ENCODE results near the gene PDLIM1. TPM values are rescaled to one million over a fixed set of nuclear protein-coding genes. Genes with fewer than 3 reads are reported as not detected.
"Not testable (repeated sequence)": the region's sequence is repeated elsewhere in the genome, so short reads cannot be mapped to it uniquely, and the experiment has no call there.

PDLIM1 gene
- total RNA-seq, 6 experiments from 2014 or later = 63.9 to 105 (median 82.1) TPM

DNA sequence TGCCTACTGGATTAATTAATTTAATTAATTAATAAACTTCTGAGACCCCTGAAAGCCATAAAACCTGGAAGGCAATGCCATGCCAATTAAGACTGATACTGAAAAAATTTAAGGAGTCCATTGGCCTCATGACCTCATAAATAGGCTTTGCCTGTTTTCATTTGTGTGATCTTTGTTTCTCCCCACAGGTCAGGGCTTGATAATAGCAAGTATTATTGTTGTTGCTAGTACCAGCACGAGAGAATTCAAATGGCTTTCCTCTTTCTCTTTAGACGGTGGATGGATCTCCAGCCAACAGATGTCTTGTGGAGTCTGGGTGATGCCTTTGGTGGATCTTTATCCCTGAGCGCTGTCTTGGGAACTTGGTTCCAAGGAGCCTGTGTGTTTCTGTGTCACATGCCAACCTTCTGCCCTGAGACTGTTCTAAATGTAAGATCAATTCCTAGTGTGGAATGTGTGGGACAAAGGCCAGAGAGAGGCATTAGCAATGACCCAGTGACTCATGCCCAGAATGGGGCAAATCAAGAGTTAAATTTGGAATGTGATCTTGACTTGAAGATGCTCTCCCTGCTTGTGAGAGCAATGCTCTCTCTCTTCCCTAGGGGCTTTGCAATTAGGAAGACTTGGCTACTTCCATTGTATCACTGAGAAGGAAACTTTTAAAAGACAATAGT lies 79.1 kb downstream of the PDLIM1 start:
- DNase-seq (no peak), ATAC-seq (no peak)
- Histone ChIP-seq H3K27ac (no peak overlapping the region), H3K4me1 (no peaks in the 10 kb centered on the region), H3K9me3 (no peaks in the 10 kb centered on the region), H3K36me3 (no peaks in the 10 kb centered on the region), H3K27me3 (no peaks in the 10 kb centered on the region), H3K4me3 (no peak overlapping the region)
- TF ChIP-seq POLR2A (IDR thresholded peaks at IDR 0.05) (no peak), CTCF (IDR thresholded peaks at IDR 0.05) (no peak)
- WGBS (ENCODE audit: insufficient coverage, low coverage, low lambda C conversion rate, missing lambda C conversion rate) = 100% methylated on average over 3 of the region's 3 CpGs
- intact Hi-C loops (cut with DNase I) = no loop called here

DNA sequence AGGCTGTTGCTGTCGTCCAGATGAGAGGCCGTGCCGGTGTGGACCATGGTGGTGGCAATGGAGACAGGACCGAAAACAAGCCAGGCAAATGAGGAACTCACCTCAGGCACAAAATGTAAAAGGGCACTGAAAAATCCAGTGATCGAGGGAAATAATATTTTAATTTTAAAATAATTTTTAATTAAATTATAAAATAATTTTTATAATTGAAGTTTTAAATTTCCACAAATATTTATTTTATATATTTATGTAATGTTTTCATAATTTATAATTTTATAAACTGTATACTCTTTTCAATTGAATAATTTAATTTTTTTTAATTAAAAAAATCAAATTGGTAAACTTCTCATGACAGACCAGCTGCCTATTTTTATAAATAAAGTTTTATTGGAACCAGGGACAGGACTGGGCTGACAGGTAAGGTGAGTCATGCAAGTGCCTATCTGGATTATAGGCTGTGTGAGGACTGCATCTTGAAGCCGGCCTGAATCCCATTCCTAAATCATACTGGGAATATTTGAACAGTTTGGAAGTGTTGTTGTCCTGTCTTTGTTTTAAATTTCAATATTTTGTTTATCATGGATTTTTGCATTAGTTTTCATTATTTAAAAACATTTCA lies 81.2 kb downstream of the PDLIM1 start:
- H3K36me3 ChIP-seq = no peaks in the 10 kb centered on the region
- WGBS (ENCODE audit: insufficient coverage, low coverage, low lambda C conversion rate, missing lambda C conversion rate) = 86% methylated on average over 6 of the region's 6 CpGs
- intact Hi-C loops (cut with DNase I) = no loop called here
- no peak overlapping the region for H3K27ac ChIP-seq
- no peaks in the 10 kb centered on the region for H3K27me3 ChIP-seq
- H3K9me3 ChIP-seq = no peaks in the 10 kb centered on the region
- no peak for ATAC-seq
- H3K4me1 ChIP-seq = no peaks in the 10 kb centered on the region
- TF ChIP-seq POLR2A (IDR thresholded peaks at IDR 0.05) (no peak), CTCF (IDR thresholded peaks at IDR 0.05) (no peak)
- DNase-seq = no peak
- no peak overlapping the region for H3K4me3 ChIP-seq

GRCh38 chr10:95208702-95209391 lies 82.0 kb downstream of the PDLIM1 start:
- intact Hi-C loops (cut with DNase I) = no loop called here
- TF ChIP-seq CTCF (IDR thresholded peaks at IDR 0.05) (peak in 3 of 4 donors; percentile 37 to 49 (median 40)), POLR2A (IDR thresholded peaks at IDR 0.05) (no peak)
- H3K27me3 ChIP-seq = no peaks in the 10 kb centered on the region
- no peaks in the 10 kb centered on the region for H3K9me3 ChIP-seq
- DNase-seq (no peak), ATAC-seq (peak in 1 of 4 donors; percentile 31)
- no peaks in the 10 kb centered on the region for H3K4me1 ChIP-seq
- H3K4me3 ChIP-seq = no peak overlapping the region
- no peak overlapping the region for H3K27ac ChIP-seq
- no peaks in the 10 kb centered on the region for H3K36me3 ChIP-seq
- WGBS (ENCODE audit: insufficient coverage, low coverage, low lambda C conversion rate, missing lambda C conversion rate) = 59% methylated on average over 8 of the region's 8 CpGs

DNA sequence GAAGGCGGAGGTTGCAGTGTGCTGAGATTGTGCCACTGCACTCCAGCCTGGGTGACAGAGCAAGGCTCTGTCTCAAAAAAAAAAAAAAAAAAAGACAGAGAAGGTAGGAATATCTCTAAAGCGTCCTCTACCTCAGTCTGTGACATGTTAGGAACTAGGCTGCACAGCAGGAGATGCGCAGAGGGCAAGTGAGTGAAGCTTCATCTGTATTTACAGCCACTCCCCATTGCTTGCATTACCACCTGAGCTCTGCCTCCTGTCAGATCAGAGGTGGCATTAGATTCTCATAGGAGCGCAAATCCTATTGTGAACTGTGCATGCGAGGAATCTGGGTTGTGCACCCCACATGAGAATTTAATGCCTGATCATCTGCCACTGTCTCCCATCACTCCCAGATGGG lies 87.9 kb downstream of the PDLIM1 start:
- intact Hi-C loops (cut with DNase I); DNase-seq; ATAC-seq; H3K27ac ChIP-seq; H3K27me3 ChIP-seq; H3K36me3 ChIP-seq; H3K4me1 ChIP-seq; H3K9me3 ChIP-seq; H3K4me3 ChIP-seq: not testable (repeated sequence)
- WGBS (ENCODE audit: insufficient coverage, low coverage, low lambda C conversion rate, missing lambda C conversion rate) = 89% methylated on average over 4 of the region's 5 CpGs

DNA sequence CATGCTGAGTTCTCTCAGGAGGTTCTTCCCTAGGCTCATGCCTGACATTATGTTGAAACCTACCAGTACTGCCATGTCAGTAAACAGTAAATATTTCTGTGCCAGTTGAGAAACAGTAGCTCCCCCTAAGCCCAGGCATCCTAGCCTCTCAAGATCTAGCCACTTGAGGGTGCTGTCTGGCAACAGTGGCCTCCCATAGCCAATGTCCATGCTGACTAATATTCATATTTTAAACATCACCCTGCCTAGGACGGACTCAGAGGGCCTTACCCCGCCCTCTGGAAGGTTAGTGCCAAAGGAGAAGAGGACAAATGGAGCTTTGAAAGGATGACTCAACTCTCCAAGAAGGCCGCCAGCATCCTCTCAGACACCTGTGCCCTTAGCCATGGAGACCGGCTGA lies 89.1 kb downstream of the PDLIM1 start:
- no peak for TF ChIP-seq POLR2A (IDR thresholded peaks at IDR 0.05)
- no peak for TF ChIP-seq CTCF (IDR thresholded peaks at IDR 0.05)
- Histone ChIP-seq H3K4me3 (no peak overlapping the region), H3K4me1 (no peaks in the 10 kb centered on the region), H3K27ac (no peak overlapping the region), H3K36me3 (no peaks in the 10 kb centered on the region), H3K27me3 (no peaks in the 10 kb centered on the region), H3K9me3 (no peaks in the 10 kb centered on the region)
- intact Hi-C loops (cut with DNase I) = no loop called here
- DNase-seq (no peak), ATAC-seq (no peak)
- no CpG with 5 or more reads among the region's 4 CpGs for WGBS (ENCODE audit: insufficient coverage, low coverage, low lambda C conversion rate, missing lambda C conversion rate)
